ENCODE measurements around the gene C10orf71.

GRCh38 chr10:49310901-49311554 lies 12.1 kb downstream of the C10orf71 start:
- TF ChIP-seq POLR2A (IDR thresholded peaks at IDR 0.05; ENCODE audit: low read length) (no peak), GATA1 (IDR thresholded peaks at IDR 0.05; ENCODE audit: low read depth, low read length) (no peak)

Measured in erythroblast (primary cell).